Astrocyte (in vitro differentiated cells and primary cell): ENCODE results near the gene ZNHIT3. TPM values are rescaled to one million over a fixed set of nuclear protein-coding genes. Genes with fewer than 3 reads are reported as not detected.

Source experiments
- DNase-seq: peaks from one replicate; pipeline ENCODE4 v3.0.0-alpha.2; 2010; ENCODE audit warnings: low read depth
- FAIRE-seq: peaks from 2 replicates; lab custom pipeline; 2011; peaks lifted over from hg19 to GRCh38; lab: Jason Lieb, UNC
- H2AFZ ChIP-seq: 2 replicates; pipeline ENCODE4 v1.6.0; 2012; ENCODE audit warnings: low read depth, low read length, inconsistent platforms
- H3K27ac ChIP-seq: 2 replicates; pipeline ENCODE4 v1.5.1; 2011; ENCODE audit warnings: low read depth, low read length, inconsistent platforms
- H3K27me3 ChIP-seq: 2 replicates; pipeline ENCODE4 v1.6.0; 2011; ENCODE audit warnings: low read length, inconsistent platforms; ENCODE audit not compliant: insufficient read depth
- H3K36me3 ChIP-seq: 2 replicates; pipeline ENCODE4 v1.5.1; 2011; ENCODE audit warnings: low read length, inconsistent platforms; ENCODE audit not compliant: insufficient read depth
- H3K4me1 ChIP-seq: 2 replicates; pipeline ENCODE4 v1.5.1; 2011; ENCODE audit warnings: low read length, inconsistent platforms; ENCODE audit not compliant: insufficient read depth
- H3K4me2 ChIP-seq: 2 replicates; pipeline ENCODE4 v1.6.0; 2012; ENCODE audit warnings: low read length, inconsistent platforms
- H3K4me3 ChIP-seq: 2 replicates; pipeline ENCODE4 v1.5.1; 2011; ENCODE audit warnings: low read depth, mild to moderate bottlenecking, low read length, inconsistent platforms; ENCODE audit not compliant: insufficient read depth
- H3K79me2 ChIP-seq: 2 replicates; pipeline ENCODE4 v1.6.0; 2012; ENCODE audit warnings: mild to moderate bottlenecking, low read length, inconsistent platforms; ENCODE audit not compliant: insufficient read depth
- H3K9ac ChIP-seq: 2 replicates; pipeline ENCODE4 v1.6.0; 2012; ENCODE audit warnings: mild to moderate bottlenecking, low read length, inconsistent platforms
- H3K9me3 ChIP-seq: 2 replicates; pipeline ENCODE4 v1.5.1; 2012; ENCODE audit warnings: low read depth, mild to moderate bottlenecking, low read length, inconsistent platforms; ENCODE audit not compliant: insufficient read depth
- H4K20me1 ChIP-seq: 2 replicates; pipeline ENCODE4 v1.6.0; 2012; ENCODE audit warnings: low read length, inconsistent platforms; ENCODE audit not compliant: insufficient read depth
- H3K27ac Mint-ChIP-seq: one replicate; pipeline ENCODE4 v1.8.0; 2021; ENCODE audit warnings: mild to moderate bottlenecking, mixed read lengths; ENCODE audit not compliant: unreplicated experiment
- H3K27me3 Mint-ChIP-seq: one replicate; pipeline ENCODE4 v1.8.0; 2021; ENCODE audit warnings: low read depth, mixed read lengths; ENCODE audit not compliant: unreplicated experiment
- H3K36me3 Mint-ChIP-seq: one replicate; pipeline ENCODE4 v1.8.0; 2021; ENCODE audit warnings: low read depth, mixed read lengths; ENCODE audit not compliant: unreplicated experiment
- H3K4me1 Mint-ChIP-seq: one replicate; pipeline ENCODE4 v1.8.0; 2021; ENCODE audit warnings: low read depth, mixed read lengths; ENCODE audit not compliant: unreplicated experiment
- H3K4me3 Mint-ChIP-seq: one replicate; pipeline ENCODE4 v1.8.0; 2021; ENCODE audit warnings: mild to moderate bottlenecking, moderate library complexity, mixed read lengths; ENCODE audit not compliant: unreplicated experiment
- H3K9me3 Mint-ChIP-seq: one replicate; pipeline ENCODE4 v1.8.0; 2021; ENCODE audit warnings: mild to moderate bottlenecking, mixed read lengths; ENCODE audit not compliant: unreplicated experiment
- EZH2 ChIP-seq: IDR thresholded peaks from 2 replicates; pipeline ENCODE4 v1.6.1; 2012; ENCODE audit warnings: mild to moderate bottlenecking, low read length, inconsistent platforms; ENCODE audit not compliant: insufficient read depth
- total RNA-seq: library from RNA; stranded (reverse); gene quantifications from 2 replicates; pipeline ENCODE4 v1.2.1, GENCODE V29; 2021
- TF ChIP-seq, protein P1 (sequence below): IDR thresholded peaks from 2 replicates; pipeline ENCODE4 v1.5.1; 2011; ENCODE audit warnings: low read depth, mild to moderate bottlenecking, inconsistent platforms, low read length, moderate library complexity; ENCODE audit not compliant: insufficient read depth

Gene ZNHIT3
- total RNA-seq, 1 donor from 2014 or later = 29.4 TPM

DNA sequence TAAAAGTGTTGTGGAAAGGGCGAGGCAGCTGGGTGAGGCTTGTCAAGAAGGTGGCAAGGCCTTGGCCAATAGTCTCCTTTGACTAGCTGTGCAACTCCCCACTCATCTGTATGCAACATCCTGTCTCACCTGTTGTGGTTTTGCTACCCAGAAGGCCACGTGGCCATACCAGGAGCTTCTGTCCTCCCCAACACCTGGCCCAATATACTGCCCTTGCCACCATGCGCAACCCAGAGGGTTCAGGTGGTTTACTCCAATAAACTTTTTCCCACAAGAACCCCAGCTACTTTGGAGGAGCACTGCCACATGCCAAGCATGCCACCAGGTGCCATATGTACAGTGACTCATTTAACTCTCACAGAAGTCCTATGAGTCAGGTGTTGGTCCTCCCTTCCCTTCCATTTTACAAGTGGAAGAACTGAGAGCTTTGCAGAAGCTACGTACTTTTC is 38.0 kb downstream of the ZNHIT3 start:
- H3K4me1 Mint-ChIP-seq = peaks cover 12% of the 10 kb centered on the region
- peaks cover 14% of the 10 kb centered on the region for H3K4me1 ChIP-seq
- peaks cover 2% of the 10 kb centered on the region for H3K9me3 Mint-ChIP-seq
- no peak overlapping the region for H3K4me3 ChIP-seq
- peak overlapping the region; percentile 62 for H3K27ac ChIP-seq
- H3K27ac Mint-ChIP-seq = no peak overlapping the region
- no peaks in the 10 kb centered on the region for H3K27me3 ChIP-seq
- H3K9me3 ChIP-seq = no peaks in the 10 kb centered on the region
- H3K27me3 Mint-ChIP-seq = no peaks in the 10 kb centered on the region
- no peak overlapping the region for H2AFZ ChIP-seq
- TF ChIP-seq, protein P1, sequence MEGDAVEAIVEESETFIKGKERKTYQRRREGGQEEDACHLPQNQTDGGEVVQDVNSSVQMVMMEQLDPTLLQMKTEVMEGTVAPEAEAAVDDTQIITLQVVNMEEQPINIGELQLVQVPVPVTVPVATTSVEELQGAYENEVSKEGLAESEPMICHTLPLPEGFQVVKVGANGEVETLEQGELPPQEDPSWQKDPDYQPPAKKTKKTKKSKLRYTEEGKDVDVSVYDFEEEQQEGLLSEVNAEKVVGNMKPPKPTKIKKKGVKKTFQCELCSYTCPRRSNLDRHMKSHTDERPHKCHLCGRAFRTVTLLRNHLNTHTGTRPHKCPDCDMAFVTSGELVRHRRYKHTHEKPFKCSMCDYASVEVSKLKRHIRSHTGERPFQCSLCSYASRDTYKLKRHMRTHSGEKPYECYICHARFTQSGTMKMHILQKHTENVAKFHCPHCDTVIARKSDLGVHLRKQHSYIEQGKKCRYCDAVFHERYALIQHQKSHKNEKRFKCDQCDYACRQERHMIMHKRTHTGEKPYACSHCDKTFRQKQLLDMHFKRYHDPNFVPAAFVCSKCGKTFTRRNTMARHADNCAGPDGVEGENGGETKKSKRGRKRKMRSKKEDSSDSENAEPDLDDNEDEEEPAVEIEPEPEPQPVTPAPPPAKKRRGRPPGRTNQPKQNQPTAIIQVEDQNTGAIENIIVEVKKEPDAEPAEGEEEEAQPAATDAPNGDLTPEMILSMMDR = no peak
- TF ChIP-seq EZH2 = no peak
- H3K36me3 ChIP-seq = peaks cover 43% of the 10 kb centered on the region
- peaks cover 13% of the 10 kb centered on the region for H3K79me2 ChIP-seq
- no peak overlapping the region for H3K4me2 ChIP-seq
- H4K20me1 ChIP-seq = peaks cover 20% of the 10 kb centered on the region
- H3K36me3 Mint-ChIP-seq = peaks cover 24% of the 10 kb centered on the region
- H3K9ac ChIP-seq = no peak overlapping the region
- FAIRE-seq = no peak
- no peak overlapping the region for H3K4me3 Mint-ChIP-seq
- DNase-seq = peak; percentile 25

DNA sequence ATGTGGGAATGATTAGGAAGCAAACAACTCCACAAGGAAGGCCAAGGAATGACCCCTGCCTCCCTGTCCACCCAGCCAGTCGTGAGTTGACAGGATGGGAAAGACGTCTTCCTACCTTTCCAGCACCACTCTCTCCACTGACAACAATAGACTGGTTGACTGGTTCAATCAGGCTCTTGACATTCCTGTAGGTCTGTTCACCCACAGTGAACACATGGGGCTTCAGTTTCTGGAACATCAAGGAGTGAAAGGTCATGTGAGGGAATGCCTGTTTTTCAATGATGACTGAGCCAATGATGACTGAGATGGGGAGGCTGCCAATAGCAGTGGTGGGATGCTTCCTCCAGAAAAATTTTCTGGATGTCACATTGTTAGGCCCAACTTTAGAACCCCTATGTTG is 38.6 kb downstream of the ZNHIT3 start:
- no peaks in the 10 kb centered on the region for H3K9me3 ChIP-seq
- FAIRE-seq (no peak), DNase-seq (peak; percentile 12)
- H2AFZ ChIP-seq = no peak overlapping the region
- no peak overlapping the region for H3K27ac Mint-ChIP-seq
- H3K79me2 ChIP-seq = peaks cover 13% of the 10 kb centered on the region
- H3K36me3 ChIP-seq = peaks cover 41% of the 10 kb centered on the region
- H3K4me3 Mint-ChIP-seq = no peak overlapping the region
- H3K27ac ChIP-seq = peak overlapping the region; percentile 62
- H3K4me1 ChIP-seq = peaks cover 17% of the 10 kb centered on the region
- H3K4me1 Mint-ChIP-seq = peaks cover 12% of the 10 kb centered on the region
- no peak overlapping the region for H3K9ac ChIP-seq
- H3K36me3 Mint-ChIP-seq = peaks cover 24% of the 10 kb centered on the region
- no peaks in the 10 kb centered on the region for H3K27me3 Mint-ChIP-seq
- H3K9me3 Mint-ChIP-seq = peaks cover 2% of the 10 kb centered on the region
- no peak overlapping the region for H3K4me2 ChIP-seq
- no peak overlapping the region for H3K4me3 ChIP-seq
- peaks cover 21% of the 10 kb centered on the region for H4K20me1 ChIP-seq
- no peaks in the 10 kb centered on the region for H3K27me3 ChIP-seq
- TF ChIP-seq EZH2 = no peak
- TF ChIP-seq, protein P1 = no peak

DNA sequence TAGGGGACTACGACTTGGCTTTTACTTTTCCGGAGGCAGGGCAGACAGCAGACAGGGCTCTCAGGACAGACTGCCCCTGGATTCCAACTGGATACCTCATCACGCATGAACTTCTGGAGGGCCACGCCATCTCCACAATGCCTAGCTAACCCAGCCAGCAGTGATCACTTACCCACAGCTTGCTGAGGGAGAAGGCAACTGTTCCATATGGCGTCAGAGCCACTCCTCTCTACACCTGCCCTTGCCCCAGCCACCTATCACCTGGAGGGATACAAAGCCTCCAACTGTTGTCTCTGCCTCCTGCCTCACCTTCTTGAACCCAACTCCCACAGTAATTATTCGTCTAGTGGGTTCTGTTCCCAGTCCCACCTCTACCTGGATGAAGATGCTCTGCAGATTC is 39.4 kb downstream of the ZNHIT3 start:
- no peaks in the 10 kb centered on the region for H3K9me3 ChIP-seq
- FAIRE-seq (no peak), DNase-seq (no peak)
- no peak overlapping the region for H3K4me2 ChIP-seq
- no peak overlapping the region for H3K9ac ChIP-seq
- no peak overlapping the region for H3K27ac ChIP-seq
- Mint-ChIP-seq H3K4me1 (peaks cover 12% of the 10 kb centered on the region), H3K4me3 (no peak overlapping the region), H3K27me3 (no peaks in the 10 kb centered on the region), H3K36me3 (peaks cover 24% of the 10 kb centered on the region), H3K27ac (no peak overlapping the region), H3K9me3 (peaks cover 2% of the 10 kb centered on the region)
- H3K4me1 ChIP-seq = peaks cover 17% of the 10 kb centered on the region
- TF ChIP-seq, protein P1 = no peak
- TF ChIP-seq EZH2 = no peak
- peaks cover 13% of the 10 kb centered on the region for H3K79me2 ChIP-seq
- H4K20me1 ChIP-seq = peaks cover 21% of the 10 kb centered on the region
- H3K36me3 ChIP-seq = peaks cover 33% of the 10 kb centered on the region
- no peak overlapping the region for H3K4me3 ChIP-seq
- no peak overlapping the region for H2AFZ ChIP-seq
- no peaks in the 10 kb centered on the region for H3K27me3 ChIP-seq
